Femur (tissue), 1 donor: ENCODE measurements around the gene OSBPL6.
"Not testable (repeated sequence)": the region's sequence is repeated elsewhere in the genome, so short reads cannot be mapped to it uniquely, and the experiment has no call there.

Source experiments
- DNase-seq: peaks from one replicate; pipeline ENCODE4 v3.0.0-alpha.2; 2017

OSBPL6 gene

DNA sequence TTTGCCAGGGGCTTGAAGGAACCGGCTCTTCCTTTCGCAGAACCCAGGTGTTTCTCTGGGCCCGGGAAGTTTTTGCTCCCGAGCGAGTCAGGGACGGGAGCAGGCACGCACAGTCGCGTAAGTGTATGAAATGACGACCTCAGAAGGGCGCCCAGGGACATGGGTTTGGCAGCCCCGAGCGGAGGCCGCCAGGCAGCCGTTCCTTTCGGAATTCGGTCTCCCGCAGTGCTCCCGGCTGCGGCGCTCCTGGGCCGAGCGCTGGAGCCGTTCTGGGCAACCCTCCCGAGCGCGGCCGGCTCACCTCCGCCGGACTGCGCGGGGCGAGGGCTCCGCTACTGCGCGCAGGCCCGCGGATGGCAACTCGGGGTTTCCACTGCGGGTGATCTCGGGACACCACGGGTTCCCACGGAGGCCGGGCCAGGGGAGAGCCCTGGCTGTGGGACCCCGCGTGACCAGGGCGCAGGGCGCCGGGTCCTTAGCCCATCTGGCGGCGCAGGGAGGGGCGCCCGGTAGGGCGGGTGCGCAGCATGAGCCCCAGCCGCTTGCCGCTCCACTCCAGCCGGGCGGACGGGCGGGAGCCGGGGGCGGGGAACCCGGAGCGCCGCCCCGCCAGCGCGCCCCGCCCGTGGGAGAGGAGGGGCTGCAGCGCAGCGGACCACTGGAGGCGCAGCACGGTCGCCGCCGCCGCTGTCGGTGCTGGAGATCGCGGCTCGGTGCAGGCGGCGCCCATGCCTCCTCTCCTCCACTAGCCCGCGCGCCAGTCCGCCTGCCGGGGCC, at the start of gene OSBPL6:
TSS of gene OSBPL6 (plus strand) at position 690 of the 777 bp plus-strand sequence. CDS start 111,673 bp downstream, outside the sequence.
- DNase-seq = peak; percentile 90

DNA sequence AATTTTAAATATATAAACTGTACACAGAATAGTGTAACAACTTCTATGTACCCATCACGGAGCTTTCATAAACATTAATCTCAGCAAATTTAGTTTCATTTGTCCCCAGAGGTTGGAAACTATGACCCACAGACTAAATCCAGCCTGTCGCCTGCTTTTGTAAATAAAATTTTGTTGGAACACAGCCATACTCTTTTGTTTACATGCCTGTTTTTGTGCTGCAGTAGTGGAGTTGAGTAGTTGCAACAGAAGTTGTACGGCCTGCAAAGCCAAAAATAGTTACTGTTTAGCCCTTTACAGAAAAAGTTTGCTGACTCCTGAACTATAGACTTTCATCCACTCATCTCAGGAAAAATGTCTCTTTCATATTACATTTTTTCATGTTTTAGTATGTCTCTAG, 42.3 kb upstream of the OSBPL6 start:
- no peak for DNase-seq

DNA sequence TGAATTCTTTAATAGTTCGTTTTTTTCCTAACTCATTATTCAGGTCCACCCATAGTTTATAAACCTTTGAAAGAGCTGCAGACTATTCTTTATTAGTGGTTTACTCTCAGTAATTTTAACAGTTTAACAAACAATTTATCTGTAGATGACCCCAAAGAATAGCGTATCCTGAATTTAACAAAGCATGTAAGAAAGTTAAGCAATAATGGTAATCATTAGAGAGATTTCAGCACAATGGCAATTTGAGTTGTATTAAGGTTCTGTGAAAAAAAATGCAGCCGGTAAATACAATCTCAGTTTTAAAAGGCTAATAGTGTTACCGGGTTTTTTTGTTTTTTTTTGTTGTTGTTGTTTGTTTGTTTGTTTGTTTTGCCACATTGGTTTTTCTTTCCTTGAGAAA, 41.8 kb upstream of the OSBPL6 start:
- no peak for DNase-seq

DNA sequence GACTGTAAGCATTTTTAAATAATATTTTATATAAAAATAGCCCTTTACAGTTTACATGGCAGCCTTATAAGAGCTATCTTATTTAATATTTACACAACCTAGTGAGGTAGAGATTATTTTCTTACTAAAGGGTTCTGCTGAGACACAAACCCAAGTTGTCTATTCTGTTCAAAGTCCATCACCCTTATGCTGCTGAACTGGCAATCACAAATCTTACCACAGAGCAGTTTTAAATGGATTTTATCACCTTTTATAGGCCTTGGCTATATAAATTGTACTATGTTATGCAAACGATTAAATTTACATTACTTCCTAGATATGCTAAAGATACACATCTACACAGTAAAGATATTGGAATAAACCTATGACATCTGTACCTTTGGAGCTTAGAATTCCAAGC, 41.3 kb upstream of the OSBPL6 start:
- no peak for DNase-seq

DNA sequence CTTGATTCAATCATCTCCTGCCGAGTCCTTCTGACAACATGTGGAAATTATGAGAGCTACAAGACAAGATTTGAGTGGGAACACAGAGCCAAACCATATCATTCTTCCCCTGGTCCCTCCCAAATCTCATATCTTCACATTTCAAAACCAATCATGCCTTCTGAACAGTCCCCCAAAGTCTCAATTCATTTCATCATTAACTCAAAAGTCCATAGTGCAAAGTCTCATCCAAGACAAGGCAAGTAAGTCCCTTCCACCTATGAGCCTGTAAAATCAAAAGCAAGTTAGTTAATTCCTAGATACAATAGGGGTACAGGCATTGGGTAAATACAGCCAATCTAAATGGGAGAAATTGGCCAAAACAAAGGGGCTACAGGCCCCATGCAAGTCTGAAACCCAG, 40.4 kb upstream of the OSBPL6 start:
- DNase-seq = not testable (repeated sequence)

DNA sequence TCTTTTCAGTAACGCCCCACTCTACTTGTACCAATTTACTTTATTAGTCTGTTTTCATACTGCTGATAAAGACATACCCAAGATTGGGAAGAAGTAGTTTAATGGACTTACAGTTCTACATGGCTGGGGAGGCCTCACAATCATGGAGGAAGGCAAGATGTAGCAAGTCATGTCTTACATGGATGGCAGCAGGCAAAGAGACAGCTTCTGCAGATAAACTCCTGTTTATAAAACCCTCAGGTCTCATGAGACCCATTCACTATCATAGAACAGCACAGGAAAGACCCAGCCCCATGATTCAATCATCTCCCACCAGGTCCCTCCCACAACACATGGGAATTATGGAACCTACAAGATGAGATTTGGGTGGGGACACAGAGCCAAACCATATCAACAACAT, 38.8 kb upstream of the OSBPL6 start:
- no peak for DNase-seq

DNA sequence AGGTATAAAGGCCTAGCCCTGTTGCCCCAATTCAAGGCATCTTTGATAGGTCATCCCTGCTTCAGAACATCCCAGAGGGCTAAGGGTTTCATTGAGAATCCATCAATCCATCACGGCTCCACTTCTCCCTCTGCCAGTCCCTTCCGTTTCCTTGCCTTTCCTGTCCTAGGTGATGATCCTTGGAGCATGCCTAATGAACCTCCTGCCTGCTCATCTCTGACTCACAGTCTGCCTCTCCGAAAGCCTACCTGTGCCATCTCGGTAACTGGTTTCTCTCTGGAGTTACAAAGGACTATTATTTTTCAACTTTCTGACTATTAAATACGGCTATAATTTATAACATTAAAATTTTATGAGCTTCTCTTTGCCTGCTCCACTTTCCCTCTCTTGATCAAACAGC, 36.7 kb upstream of the OSBPL6 start:
- DNase-seq = no peak

DNA sequence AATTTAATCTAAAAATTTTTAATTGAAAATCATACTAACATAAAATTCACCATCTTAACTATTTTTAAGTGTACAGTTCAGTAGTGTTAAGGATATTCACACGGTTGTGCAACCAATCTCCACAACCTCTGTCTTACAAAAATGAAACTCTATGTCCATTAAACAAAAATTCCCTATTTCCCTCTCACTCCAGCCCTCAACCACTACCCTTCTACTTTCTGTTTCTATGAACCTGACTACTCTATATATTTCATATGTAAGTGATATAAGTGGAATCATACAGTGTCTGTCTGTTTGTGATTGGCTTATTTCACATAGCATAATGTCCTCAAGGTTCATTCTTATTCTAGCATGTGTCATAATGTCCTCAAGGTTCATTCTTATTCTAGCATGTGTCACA, 34.3 kb upstream of the OSBPL6 start:
- DNase-seq = no peak

DNA sequence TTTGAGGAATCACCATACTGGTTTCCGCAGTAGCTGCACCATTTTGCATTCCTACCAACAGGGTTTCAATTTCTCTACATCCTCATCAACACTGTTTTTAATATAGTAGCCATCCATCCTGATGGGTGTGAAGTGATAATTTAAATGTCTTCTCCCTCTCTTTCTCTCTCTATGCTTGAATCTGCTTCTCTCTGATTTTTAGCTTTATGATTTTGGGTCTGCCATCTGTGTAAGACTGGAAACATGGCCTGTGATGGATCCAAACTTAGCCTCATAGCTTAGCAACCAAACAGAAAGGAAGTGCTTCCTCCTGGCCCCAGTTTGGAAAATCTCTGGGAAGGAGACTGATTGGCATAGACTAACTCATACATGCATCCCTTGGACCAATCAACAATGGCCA, 33.7 kb upstream of the OSBPL6 start:
- no peak for DNase-seq

DNA sequence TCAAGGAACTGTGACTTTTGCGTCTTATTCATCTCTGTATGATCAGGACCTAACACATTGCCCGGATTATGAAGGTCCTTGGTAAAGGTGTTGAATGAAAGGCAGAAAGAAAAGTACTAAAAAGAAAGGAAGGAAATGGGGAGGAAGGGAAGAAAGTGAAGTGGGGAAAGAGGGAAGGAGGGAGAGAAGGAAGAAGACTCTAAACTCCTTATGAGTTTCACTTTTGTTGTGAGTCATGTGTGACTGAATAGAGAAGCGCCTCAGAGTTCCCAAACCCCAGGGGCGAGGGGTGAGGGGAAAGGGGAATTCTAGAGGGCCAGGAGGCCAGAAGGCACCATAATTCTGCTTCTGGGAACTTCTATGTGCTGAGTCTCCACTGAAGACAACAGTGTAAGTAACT, 30.9 kb upstream of the OSBPL6 start:
- no peak for DNase-seq

DNA sequence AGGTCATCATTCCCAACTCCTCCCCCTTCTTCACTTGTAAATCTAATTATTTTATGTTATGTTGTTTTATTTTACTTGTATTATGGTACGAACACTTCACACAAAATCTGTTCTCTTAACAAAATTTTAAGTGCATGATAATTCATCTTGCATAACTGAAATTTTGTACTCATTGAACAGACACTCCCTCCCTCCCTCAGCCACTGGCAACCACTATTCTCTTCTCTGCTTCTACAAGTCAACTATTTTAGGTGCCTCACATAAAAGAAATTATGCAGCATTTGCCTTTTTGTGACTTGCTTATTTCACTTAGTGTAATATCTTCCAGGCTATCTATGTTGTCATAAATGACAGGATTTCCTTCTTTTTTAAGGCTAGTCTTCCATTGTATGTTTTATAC, 30.4 kb upstream of the OSBPL6 start:
- no peak for DNase-seq

DNA sequence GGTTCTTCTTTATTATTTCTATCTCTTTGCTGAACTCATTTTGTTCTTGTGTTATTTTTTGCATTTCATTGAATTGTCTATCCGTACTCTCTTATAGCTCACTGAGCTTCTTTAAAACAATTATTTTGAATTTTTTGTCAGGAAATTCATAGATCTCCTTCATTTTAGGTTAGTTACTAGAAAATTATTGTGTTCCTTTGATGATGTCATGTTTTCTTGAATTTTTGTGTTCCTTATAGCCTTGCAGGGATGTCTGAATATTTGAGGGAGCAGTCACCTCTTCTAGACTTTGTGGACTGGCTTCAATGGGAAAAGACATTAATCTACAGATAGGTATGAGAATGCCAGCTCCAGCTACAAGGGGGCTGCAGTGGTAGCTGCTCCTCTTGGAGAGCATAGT, 20.7 kb upstream of the OSBPL6 start:
- DNase-seq = no peak

DNA sequence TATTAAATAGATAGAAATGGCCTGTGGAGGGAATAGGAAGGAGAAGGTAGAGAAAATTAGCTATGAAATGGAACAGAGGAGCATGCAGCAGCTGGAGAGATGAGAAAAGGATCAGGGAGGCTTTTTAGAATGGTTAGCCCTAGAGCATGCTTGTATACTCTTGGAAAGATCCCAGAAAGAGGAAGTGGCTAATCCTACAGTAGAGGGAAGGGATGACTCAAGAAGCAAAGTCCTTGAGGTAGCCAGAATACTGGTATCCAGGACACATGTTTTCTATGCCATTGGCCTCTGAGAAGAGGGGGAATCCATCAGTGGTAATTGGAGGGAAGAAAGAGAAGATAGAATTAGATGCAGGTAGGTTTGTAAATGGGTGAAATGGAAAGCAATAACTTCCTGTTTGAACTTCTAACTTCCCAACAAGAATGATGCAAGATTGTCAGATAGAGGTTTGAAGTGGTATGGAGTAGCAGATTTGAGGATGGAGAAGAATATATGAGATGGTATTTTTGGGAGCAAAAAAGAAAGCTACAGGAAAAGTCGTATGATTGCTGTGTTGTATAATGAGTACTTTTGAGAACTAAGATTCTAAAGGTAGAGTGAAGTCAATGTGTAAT, 17.1 kb upstream of the OSBPL6 start:
- DNase-seq = no peak

DNA sequence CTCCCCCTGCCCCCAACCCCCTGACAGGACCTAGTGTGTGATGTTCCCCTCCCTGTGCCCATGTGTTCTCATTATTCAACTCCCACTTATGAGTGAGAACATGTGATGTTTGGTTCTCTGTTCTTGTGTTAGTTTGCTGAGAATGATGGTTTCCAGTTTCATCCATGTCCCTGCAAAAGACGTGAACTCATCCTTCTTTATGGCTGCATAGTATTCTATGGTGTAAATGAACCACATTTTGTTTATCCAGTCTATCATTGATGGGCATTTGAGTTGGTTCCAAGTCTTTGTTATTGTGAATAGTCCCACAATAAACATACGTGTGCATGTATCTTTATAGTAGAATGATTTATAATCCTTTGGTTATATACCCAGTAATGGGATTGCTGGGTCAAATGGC, 13.7 kb upstream of the OSBPL6 start:
- DNase-seq = not testable (repeated sequence)

DNA sequence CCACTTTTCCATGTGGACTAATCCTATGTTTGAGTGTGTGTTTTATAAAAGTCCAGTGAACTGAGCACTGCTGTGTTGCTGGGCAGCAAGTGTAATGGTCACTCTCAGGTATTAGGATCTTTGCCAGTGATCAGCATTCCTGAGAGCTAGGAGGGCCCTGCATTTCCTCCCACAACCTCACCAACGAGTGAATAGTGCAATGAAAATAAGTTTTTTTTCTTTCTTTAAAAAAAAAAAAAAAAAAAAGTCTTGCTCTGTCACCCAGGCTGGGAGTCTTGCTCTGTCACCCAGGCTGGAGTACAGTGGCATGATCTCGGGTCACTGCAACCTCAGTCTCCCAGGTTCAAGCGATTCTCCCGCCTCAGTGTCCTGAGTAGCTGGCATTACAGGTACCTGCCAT, 6.5 kb upstream of the OSBPL6 start:
- no peak for DNase-seq

DNA sequence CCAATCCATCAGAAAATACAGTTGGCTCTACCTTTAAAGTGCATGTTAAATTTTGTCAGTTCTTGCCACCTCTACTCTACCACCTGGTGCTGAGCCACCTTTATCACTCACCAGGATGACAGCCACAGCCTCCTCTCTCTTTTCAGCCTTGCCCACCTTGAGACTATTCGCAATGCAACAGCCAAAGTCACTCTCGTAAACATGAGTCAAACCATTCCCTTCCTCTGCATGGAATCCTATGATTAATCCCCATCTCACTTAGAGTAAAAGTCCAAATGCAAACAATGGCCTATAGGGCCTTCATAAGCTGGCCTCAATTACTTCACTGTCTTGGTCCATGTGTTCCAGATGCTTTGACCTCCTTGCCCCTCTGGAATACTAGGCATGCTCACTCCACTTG, 5.8 kb upstream of the OSBPL6 start:
- no peak for DNase-seq

DNA sequence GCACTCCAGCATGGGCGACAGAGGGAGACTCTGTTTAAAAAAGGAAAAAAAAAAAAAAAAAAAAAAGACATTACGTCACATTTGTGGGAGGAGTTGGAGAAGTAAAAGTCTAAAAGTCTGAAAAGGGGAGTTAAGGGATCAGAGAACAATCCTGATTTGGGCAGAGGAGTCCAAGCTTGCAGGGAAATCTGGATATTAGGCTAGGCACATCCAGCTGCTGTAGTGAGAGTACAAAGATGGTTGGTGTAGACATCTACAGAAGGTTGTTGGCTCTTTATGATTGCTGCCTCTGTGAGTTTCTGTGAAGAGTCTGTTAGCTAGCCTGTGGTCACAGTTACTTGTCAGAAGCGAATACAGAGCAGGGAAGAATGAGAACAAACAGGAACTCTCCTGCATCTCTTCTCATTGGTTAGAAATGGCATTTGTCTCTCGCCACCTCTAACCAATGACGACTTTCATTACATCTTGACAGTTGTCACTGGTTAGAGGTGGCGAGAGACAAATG, 3.3 kb upstream of the OSBPL6 start:
- DNase-seq = no peak

DNA sequence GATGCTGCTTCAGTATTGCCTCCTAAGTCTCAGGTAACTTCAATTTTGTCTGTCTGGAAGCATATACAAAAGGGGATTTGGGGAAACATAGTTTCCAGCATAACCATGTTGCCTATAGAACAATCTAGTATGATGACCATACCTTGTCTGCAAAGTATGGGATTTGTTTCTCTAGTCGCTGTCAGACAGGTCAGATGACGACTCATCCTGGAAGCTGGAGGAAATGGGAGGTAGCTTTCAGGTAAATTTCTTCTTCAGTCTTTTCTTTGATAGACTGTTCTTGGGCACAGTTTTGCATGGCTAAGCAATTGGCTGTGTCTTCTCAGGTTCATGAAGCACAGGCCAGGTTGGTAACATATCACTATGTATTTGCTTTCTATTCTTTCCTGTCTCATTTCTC, 2.8 kb upstream of the OSBPL6 start:
- DNase-seq = no peak

DNA sequence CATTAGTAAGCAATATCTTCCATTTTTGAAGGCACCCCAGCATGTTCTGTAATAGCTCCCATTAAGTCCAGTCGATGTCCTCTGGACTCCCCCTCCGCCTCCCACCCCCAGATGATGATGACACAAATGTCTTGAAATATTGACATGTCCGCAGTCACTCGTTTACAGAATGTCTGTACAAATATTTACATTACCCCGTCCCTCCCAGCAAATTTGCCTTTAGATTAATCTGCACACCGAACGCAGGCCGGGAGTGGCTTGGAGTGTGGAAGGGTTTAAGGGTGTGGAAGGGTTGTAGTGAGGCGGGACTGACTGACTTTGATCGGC, 853 bp upstream of the OSBPL6 start:
- DNase-seq = no peak

DNA sequence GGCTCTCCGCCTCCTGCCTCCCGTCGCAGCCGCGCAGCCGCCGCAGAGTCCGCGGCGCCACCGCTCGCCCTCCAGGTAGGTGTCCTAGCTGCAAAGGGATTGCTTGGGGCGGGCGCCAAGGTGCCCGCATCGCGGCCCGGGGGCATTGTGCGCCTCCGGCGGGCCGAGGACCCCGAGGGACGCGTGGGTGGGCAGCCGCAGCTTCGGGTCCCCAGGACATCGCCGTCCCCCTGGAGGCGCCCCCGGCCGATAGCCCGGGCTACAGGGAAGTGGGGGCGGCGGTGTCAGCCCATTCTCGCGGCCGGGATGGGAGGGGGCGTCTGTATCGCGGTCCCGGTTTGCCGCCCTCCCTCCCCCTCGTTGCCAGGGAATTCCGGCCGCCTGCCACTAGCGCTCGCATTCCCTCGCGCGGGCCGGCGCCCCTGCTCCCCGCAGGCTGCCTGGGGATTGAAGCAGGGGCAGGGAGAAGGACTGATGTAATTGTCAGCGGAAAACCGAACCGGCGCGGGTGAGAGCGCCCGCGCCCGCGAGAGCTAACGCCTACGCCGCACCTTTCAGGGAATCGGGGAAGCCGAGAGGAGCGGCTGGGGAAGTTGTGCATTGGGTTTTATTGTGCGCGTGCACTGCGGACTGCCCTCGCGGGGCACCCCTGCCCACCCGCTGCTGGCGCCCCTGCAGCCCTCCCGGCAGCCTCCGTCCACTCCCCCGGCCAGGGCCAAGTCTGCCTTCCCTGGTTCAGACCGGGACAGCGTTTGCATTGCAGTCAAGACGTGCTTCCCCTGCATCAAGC, 483 bp downstream of the OSBPL6 start:
- DNase-seq = peak; percentile 68

DNA sequence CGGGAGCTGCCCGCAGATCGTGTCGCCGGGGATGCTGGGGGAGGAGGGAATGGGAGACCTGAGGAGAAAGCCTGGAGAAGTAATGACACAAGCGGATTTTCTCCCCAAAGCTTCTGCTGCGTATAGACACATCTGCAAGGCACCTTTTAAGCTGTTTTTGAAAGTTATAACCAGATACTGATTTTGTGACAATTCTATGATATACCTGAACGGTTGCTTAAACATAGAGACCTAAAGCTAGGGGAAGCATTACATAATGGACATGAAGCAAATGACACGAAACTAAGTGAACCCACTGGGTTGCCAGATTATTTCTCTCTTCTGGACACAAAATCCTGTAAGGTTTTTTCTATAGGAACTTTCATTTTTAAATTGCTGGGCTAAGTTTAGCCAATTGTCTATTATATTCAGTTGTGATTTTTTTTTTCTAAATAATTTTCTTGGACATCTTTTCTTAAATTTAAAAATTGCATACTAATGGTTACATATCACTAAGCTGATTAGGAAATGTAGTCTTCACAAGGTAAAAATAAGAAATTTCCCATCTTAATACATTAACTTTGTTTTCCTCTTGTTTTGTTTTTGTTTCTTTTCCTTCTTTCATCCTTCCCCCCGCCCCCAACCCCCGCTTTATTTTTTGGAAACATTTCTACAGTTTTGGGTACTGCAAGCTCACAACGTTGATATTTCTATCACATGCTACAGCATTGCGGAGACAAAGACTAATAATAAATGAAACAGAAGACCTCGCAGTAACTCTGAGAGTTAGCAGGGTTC, 1.3 kb downstream of the OSBPL6 start:
- DNase-seq = no peak

DNA sequence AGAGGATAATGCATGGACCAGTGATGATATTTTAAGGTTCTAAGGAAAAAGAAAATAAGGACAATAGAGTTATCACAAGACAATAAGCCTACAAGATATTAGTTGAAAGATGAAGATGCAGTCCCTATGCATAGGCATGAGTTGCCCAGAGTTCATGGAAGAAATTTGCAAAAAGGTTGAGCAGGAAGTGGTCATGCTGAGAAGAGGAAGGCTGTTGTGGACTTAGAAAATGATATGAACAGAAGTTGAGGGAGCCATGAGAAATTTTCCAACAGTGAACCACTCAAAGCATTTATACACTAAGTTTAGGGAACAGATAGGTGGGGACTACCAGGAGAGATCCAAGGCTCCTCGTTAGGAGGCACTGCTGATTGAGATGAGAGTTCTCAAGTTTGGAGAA, 3.5 kb downstream of the OSBPL6 start:
- DNase-seq = no peak

DNA sequence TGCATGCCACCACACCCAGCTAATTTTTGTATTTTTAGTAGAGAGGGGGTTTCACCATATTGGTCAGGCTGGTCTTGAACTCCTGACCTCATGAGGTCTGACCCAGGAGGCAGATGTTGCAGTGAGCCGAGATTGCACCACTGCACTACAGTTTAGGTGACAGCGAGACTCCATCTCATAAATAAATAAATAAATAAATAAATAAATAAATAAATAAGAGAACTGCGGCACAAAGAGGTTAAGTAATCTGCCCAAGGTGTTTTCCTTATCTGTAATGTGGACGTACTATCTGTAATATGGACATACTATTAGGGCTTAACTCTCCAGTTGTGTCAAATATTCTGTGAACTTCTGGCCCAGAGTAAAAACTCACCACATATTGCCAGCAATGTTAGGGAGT, 4.1 kb downstream of the OSBPL6 start:
- not testable (repeated sequence) for DNase-seq
